Measurements from ENCODE around the gene NFKB2. TPM values are rescaled to one million over a fixed set of nuclear protein-coding genes. Genes with fewer than 3 reads are reported as not detected.

The NFKB2 gene
- total and polyA plus RNA-seq, 2 of the 8 experiments (the other 6 are each of a cell fraction or from before 2014, with no cell fraction given) = 20.4 to 31.4 TPM

GRCh38 chr10:102408728-102409603 lies 13.5 kb downstream of the NFKB2 start (continued):
- peak; percentile 31 for TF ChIP-seq MAX (IDR thresholded peaks at IDR 0.05)
- TF ChIP-seq RAD21 (IDR thresholded peaks at IDR 0.05 in 1 of 2, conservative IDR thresholded peaks at IDR 0.05 in 1 of 2; ENCODE audit: low read depth in 2 of 2, low read length in 2 of 2) = no peak; a peak in 1 of 4 replicates
- no peak; a peak in 1 of 3 replicates for TF ChIP-seq EP300 (IDR thresholded peaks at IDR 0.05; ENCODE audit: borderline replicate concordance in 1 of 2, low read depth in 2 of 2, low read length in 2 of 2)
- no peak for TF ChIP-seq NANOG (IDR thresholded peaks at IDR 0.05; ENCODE audit: insufficient read depth, low read depth, low read length, poor library complexity, severe bottlenecking)
- TF ChIP-seq RNF2 (IDR thresholded peaks at IDR 0.05; ENCODE audit: borderline replicate concordance, low read depth, low read length, missing control alignments, poor library complexity, severe bottlenecking) = no peak
- no peak for TF ChIP-seq KDM5A (IDR thresholded peaks at IDR 0.05; ENCODE audit: low read length)
- TF ChIP-seq CBX8 (IDR thresholded peaks at IDR 0.05; ENCODE audit: borderline replicate concordance, low read depth, low read length) = no peak
- TF ChIP-seq CEBPB (IDR thresholded peaks at IDR 0.05; ENCODE audit: low read depth, low read length) = no peak
